Stomach (tissue), 9 donors: ENCODE data around the gene RGS6. TPM values are rescaled to one million over a fixed set of nuclear protein-coding genes. Genes with fewer than 3 reads are reported as not detected.

Source experiments
- DNase-seq, 2 donors: peaks; one replicate each; pipeline versions ENCODE4 v3.0.0 to v3.0.0-alpha.2; 2013 to 2019
- H3K27ac ChIP-seq, 5 donors: fragments of 200-600 bp in 4 of 5; sonication (generic) in 4 of 5; one replicate each; pipeline ENCODE4 v1.5.1; 2013 to 2019; ENCODE audit warnings: mild to moderate bottlenecking in 1 of 5, moderate library complexity in 1 of 5
- H3K27me3 ChIP-seq, 3 donors: fragments of 200-600 bp; sonication (generic); one replicate each; pipeline ENCODE4 v1.5.1; 2017 to 2019; ENCODE audit warnings: mixed run types in 1 of 3
- H3K36me3 ChIP-seq, 4 donors: fragments of 200-600 bp; sonication (generic); 1 replicate in 3 of 4; 2 replicates in 1 of 4; pipeline ENCODE4 v1.5.1; 2016 to 2019
- H3K4me1 ChIP-seq, 4 donors: fragments of 200-600 bp; sonication (generic); one replicate each; pipeline ENCODE4 v1.5.1; 2016 to 2019
- H3K4me3 ChIP-seq, 4 donors: fragments of 200-600 bp; sonication (generic) in 3 of 4; one replicate each; pipeline ENCODE4 v1.5.1; 2016 to 2019; ENCODE audit warnings: mild to moderate bottlenecking in 1 of 4
- H3K9me3 ChIP-seq, 4 donors: fragments of 200-600 bp; sonication (generic); one replicate each; pipeline ENCODE4 v1.5.1; 2016 to 2019
- EP300 ChIP-seq: sonication (generic); formaldehyde crosslinking; IDR thresholded peaks from one replicate; pipeline ENCODE4 v1.6.1; 2017; ENCODE audit warnings: antibody characterized with exemption
- POLR2A ChIP-seq, 4 donors: fragments of 450-650 bp; IDR thresholded peaks; one replicate each; pipeline ENCODE4 v1.6.1; 2016; ENCODE audit warnings: antibody characterized with exemption in 4 of 4, control low read depth in 2 of 4, mild to moderate bottlenecking in 1 of 4, moderate library complexity in 1 of 4
- POLR2AphosphoS5 ChIP-seq, 3 donors: sonication (generic); formaldehyde crosslinking; IDR thresholded peaks; one replicate each; pipeline ENCODE4 v1.6.1; 2016; ENCODE audit warnings: antibody characterized with exemption in 3 of 3
- WGBS, 5 donors: extraction: QIAGEN DNeasy Blood & Tissue Kit in 3 of 5; methylation state at CpG; one replicate each; pipeline versions ENCODE4 v1.1.5 to v1.1.7; 2013 to 2018; 5-methylcytosine and 5-hydroxymethylcytosine counted together
- intact Hi-C: fragments of 100-400 bp; cut with DNase I; formaldehyde crosslinking; loops from one replicate; pipeline ENCODE4 v1.15.1; 2023; ENCODE audit warnings: low total_unique reads
- polyA plus RNA-seq, 3 donors: library from polyadenylated mRNA; stranded (reverse); fragments of 200-250 nt; gene quantifications; one replicate each; pipeline ENCODE4 v1.2.3, GENCODE V29; 2013
- total RNA-seq, 5 donors: library from RNA; depleted of rRNA; stranded (reverse); fragments of >200 nt; gene quantifications; one replicate each; pipeline versions ENCODE4 v1.1.0 to v1.2.3, GENCODE V29; 2014 to 2016
- TF ChIP-seq, protein P1 (sequence below), 7 experiments: fragments of 450-650 bp in 4 of 7; fragments of 200-600 bp in 3 of 7; sonication (generic) in 3 of 7; IDR thresholded peaks; one replicate each; pipeline ENCODE4 v1.5.1; 2016 to 2019; ENCODE audit warnings: antibody characterized with exemption in 7 of 7, control low read depth in 2 of 7, mild to moderate bottlenecking in 1 of 7
- donor health status: healthy with polysubstance abuse.
- donor health status: Bipolar disorder and iron deficiency.
- donor health status: healthy.

RGS6 gene
- total and polyA plus RNA-seq, 8 donors: 0.25 to 18.0 (median 0.92) TPM; not detected in 1

DNA sequence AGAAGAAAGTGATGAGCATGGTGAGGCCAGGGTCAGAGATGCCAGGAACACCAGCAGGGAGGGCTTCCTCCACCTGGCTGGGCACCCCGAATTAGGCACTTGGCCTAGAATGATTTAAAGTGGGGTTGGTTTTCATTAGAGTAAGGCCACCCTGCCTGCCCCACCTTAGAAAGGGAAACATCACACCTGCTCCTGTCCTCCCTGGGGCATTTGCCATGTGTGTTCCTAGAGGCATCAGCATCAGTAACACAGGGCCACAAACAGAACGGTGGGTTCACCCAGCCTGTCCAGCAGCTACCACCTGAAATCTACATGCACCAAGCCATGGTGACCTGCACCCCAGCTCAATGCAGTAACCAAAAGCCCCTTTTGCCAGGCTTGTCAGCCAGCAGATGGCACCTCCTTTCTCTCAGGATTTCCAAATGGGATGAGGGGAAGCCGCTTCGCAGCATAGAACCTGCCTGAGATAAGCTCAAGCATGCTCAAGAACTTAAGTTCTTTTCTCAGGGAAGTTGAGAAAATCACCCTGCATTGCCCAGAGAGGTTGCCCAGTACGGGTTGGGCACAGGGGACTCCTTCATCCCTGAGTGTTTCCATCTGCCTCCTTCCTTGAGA is 622.9 kb downstream of the RGS6 start:
- Histone ChIP-seq H3K9me3 (no peaks in the 10 kb centered on the region), H3K27me3 (peaks cover 0 to 51% (median 0%) of the 10 kb centered on the region in 3 donors), H3K4me1 (peaks cover 0 to 8% (median 0%) of the 10 kb centered on the region in 4 donors), H3K36me3 (no peaks in the 10 kb centered on the region), H3K27ac (no peak overlapping the region), H3K4me3 (no peak overlapping the region)
- intact Hi-C loops: no loop called here
- no peak for TF ChIP-seq POLR2AphosphoS5 (IDR thresholded peaks at IDR 0.05)
- no peak for TF ChIP-seq POLR2A (IDR thresholded peaks at IDR 0.05)
- TF ChIP-seq, protein P1, sequence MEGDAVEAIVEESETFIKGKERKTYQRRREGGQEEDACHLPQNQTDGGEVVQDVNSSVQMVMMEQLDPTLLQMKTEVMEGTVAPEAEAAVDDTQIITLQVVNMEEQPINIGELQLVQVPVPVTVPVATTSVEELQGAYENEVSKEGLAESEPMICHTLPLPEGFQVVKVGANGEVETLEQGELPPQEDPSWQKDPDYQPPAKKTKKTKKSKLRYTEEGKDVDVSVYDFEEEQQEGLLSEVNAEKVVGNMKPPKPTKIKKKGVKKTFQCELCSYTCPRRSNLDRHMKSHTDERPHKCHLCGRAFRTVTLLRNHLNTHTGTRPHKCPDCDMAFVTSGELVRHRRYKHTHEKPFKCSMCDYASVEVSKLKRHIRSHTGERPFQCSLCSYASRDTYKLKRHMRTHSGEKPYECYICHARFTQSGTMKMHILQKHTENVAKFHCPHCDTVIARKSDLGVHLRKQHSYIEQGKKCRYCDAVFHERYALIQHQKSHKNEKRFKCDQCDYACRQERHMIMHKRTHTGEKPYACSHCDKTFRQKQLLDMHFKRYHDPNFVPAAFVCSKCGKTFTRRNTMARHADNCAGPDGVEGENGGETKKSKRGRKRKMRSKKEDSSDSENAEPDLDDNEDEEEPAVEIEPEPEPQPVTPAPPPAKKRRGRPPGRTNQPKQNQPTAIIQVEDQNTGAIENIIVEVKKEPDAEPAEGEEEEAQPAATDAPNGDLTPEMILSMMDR (IDR thresholded peaks at IDR 0.05): no peak
- TF ChIP-seq EP300: no peak
- no peak for DNase-seq
- 77 to 85% (median 83%) methylated on average over 4 to 5 of the region's 5 CpGs for WGBS, 5 donors

DNA sequence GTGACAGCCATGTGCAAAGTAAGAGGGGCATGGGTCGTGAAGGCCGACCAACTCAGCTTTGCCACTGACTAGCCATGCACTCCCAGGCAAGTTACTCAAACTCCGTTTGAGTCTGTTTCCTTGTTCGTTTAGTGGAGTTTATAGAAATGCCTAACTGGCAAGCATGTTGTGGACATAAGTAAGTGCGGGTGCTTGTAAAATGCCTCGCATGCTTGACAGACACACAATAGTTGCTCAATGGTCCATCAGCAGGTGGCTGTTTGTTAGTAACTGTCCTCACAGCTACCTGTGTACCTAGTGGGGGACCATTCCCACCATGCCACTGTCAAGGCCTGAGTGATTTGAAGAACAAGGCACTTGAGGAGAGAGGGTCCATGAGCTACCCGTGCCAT is 623.4 kb downstream of the RGS6 start:
- H3K27me3 ChIP-seq: peaks cover 0 to 51% (median 0%) of the 10 kb centered on the region in 3 donors
- WGBS, 5 donors: 75 to 87% (median 83%) methylated on average over 7 of the region's 7 CpGs
- H3K9me3 ChIP-seq: no peaks in the 10 kb centered on the region
- H3K36me3 ChIP-seq: no peaks in the 10 kb centered on the region
- H3K4me3 ChIP-seq: no peak overlapping the region
- intact Hi-C loops: no loop called here
- no peak for TF ChIP-seq POLR2AphosphoS5 (IDR thresholded peaks at IDR 0.05)
- TF ChIP-seq EP300: no peak
- TF ChIP-seq, protein P1 (IDR thresholded peaks at IDR 0.05): no peak
- no peak for TF ChIP-seq POLR2A (IDR thresholded peaks at IDR 0.05)
- no peak for DNase-seq
- peaks cover 0 to 8% (median 0%) of the 10 kb centered on the region in 4 donors for H3K4me1 ChIP-seq
- H3K27ac ChIP-seq: no peak overlapping the region

DNA sequence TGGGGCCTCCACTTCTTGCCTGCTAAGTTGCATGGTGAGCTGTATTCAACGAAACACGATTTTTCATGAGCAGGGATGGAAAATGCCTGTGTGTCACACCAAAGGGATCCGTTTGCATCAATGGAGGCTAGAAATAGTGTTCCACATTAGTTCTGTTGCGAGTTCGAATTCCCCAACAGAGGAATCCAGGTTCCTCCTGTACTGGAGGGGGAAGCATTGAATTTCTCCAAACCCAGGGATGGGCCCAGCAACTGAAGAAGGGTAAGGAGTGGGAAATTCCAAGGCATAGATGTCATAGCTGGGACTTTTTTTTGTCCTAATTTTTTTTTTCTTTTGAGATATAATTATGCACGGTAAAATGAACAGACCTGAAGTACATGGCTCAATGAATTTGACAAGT is 625.4 kb downstream of the RGS6 start:
- H3K36me3 ChIP-seq: no peaks in the 10 kb centered on the region
- no peak overlapping the region for H3K27ac ChIP-seq
- no peaks in the 10 kb centered on the region for H3K9me3 ChIP-seq
- H3K27me3 ChIP-seq: peaks cover 0 to 36% (median 0%) of the 10 kb centered on the region in 3 donors
- no peak for TF ChIP-seq POLR2A (IDR thresholded peaks at IDR 0.05)
- TF ChIP-seq POLR2AphosphoS5 (IDR thresholded peaks at IDR 0.05): no peak
- TF ChIP-seq, protein P1 (IDR thresholded peaks at IDR 0.05): no peak
- TF ChIP-seq EP300: no peak
- 86 to 92% (median 88%) methylated on average over 6 of the region's 6 CpGs for WGBS, 5 donors
- H3K4me1 ChIP-seq: peaks cover 0 to 8% (median 0%) of the 10 kb centered on the region in 4 donors
- H3K4me3 ChIP-seq: no peak overlapping the region
- DNase-seq: no peak
- intact Hi-C loops: no loop called here

DNA sequence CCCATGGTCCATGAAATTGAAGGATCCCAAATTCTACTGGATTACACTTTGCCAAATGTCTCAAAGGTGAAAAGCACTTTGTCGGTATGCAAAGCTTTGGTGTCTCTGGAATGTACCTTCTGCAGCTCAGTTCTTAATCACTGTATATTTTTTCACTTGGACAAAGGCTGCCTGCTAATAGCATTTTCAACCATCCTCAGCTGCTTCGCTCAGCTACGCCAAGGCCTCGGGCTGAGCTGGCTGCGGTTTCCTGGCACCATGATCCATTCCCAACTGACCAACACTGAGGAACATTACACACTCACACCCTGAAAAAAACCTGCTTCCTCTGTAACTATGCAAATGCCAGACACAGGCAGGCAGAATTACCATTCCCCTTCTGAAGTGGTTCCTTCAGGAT is 626.5 kb downstream of the RGS6 start:
- intact Hi-C loops: no loop called here
- DNase-seq: no peak
- Histone ChIP-seq H3K4me3 (no peak overlapping the region), H3K36me3 (no peaks in the 10 kb centered on the region), H3K27me3 (peaks cover 0 to 26% (median 0%) of the 10 kb centered on the region in 3 donors), H3K9me3 (no peaks in the 10 kb centered on the region), H3K27ac (no peak overlapping the region), H3K4me1 (peaks cover 0 to 8% (median 0%) of the 10 kb centered on the region in 4 donors)
- WGBS, 5 donors: 56 to 87% (median 77%) methylated on average over 5 of the region's 5 CpGs
- no peak for TF ChIP-seq POLR2A (IDR thresholded peaks at IDR 0.05)
- no peak for TF ChIP-seq POLR2AphosphoS5 (IDR thresholded peaks at IDR 0.05)
- TF ChIP-seq, protein P1 (IDR thresholded peaks at IDR 0.05): no peak
- TF ChIP-seq EP300: no peak
